Smooth muscle cell (in vitro differentiated cells): Measurements from ENCODE around the gene AUTS2. TPM values are rescaled to one million over a fixed set of nuclear protein-coding genes. Genes with fewer than 3 reads are reported as not detected.

ENCODE experiments used
- DNase-seq: peaks from one replicate; lab custom pipeline; 2025; ENCODE audit not compliant: unreplicated experiment; lab: John Stamatoyannopoulos, UW
- H2AFZ ChIP-seq: fragments of 200-600 bp; sonication (generic); 2 replicates; pipeline ENCODE4 v1.6.0; 2016; ENCODE audit warnings: antibody characterized with exemption, low read depth, mild to moderate bottlenecking
- H3F3A ChIP-seq: fragments of 200-600 bp; sonication (generic); 2 replicates; pipeline ENCODE4 v1.6.0; 2017; ENCODE audit warnings: antibody characterized with exemption, low read depth
- H3K27ac ChIP-seq: fragments of 200-600 bp; sonication (generic); 2 replicates; pipeline ENCODE4 v1.5.1; 2016; ENCODE audit warnings: low read depth, mild to moderate bottlenecking
- H3K27me3 ChIP-seq: fragments of 200-600 bp; sonication (generic); 2 replicates; pipeline ENCODE4 v1.6.1; 2016; ENCODE audit warnings: low read depth, mild to moderate bottlenecking
- H3K36me3 ChIP-seq: fragments of 200-600 bp; sonication (generic); 2 replicates; pipeline ENCODE4 v1.5.1; 2016; ENCODE audit warnings: low read depth
- H3K4me1 ChIP-seq: fragments of 200-600 bp; sonication (generic); 2 replicates; pipeline ENCODE4 v1.5.1; 2016; ENCODE audit warnings: low read depth
- H3K4me2 ChIP-seq: fragments of 200-600 bp; sonication (generic); 2 replicates; pipeline ENCODE4 v1.6.0; 2016; ENCODE audit warnings: mild to moderate bottlenecking
- H3K4me3 ChIP-seq: fragments of 200-600 bp; sonication (generic); 2 replicates; pipeline ENCODE4 v1.5.1; 2016; ENCODE audit warnings: mild to moderate bottlenecking
- H3K79me2 ChIP-seq: fragments of 200-600 bp; sonication (generic); 2 replicates; pipeline ENCODE4 v1.6.0; 2016; ENCODE audit warnings: low read depth, mild to moderate bottlenecking
- H3K9ac ChIP-seq: fragments of 200-600 bp; sonication (generic); 2 replicates; pipeline ENCODE4 v1.6.0; 2016; ENCODE audit warnings: low read depth
- H3K9me3 ChIP-seq: fragments of 200-600 bp; sonication (generic); replicated peaks from 2 replicates; pipeline ENCODE4 v1.5.1; 2016; ENCODE audit warnings: low read depth
- H4K20me1 ChIP-seq: fragments of 200-600 bp; sonication (generic); 2 replicates; pipeline ENCODE4 v1.6.0; 2016; ENCODE audit warnings: low read depth
- WGBS: methylation state at CpG from one replicate; pipeline ENCODE4 v1.1.7; 2016; ENCODE audit warnings: low lambda C conversion rate; 5-methylcytosine and 5-hydroxymethylcytosine counted together
- polyA plus RNA-seq: library from polyadenylated mRNA; unstranded; fragments of >200 nt; fragmentation: Nextera tagmentation; extraction: Ambion mirVana; gene quantifications from 2 replicates; pipeline ENCODE4 v1.2.1, GENCODE V29; 2016
- total RNA-seq: library from RNA; depleted of rRNA; stranded (reverse); fragments of >200 nt; gene quantifications from 2 replicates; pipeline ENCODE4 v1.2.3, GENCODE V29; 2014
- TF ChIP-seq, protein P1 (sequence below): fragments of 200-600 bp; sonication (generic); IDR thresholded peaks from 2 replicates; pipeline ENCODE4 v1.5.1; 2017; ENCODE audit warnings: borderline replicate concordance, mild to moderate bottlenecking, antibody characterized with exemption; ENCODE audit not compliant: insufficient read depth, poor library complexity, severe bottlenecking

AUTS2 gene
- total and polyA plus RNA-seq, 2 experiments from 2014 or later: 6.5 to 8.6 TPM

DNA sequence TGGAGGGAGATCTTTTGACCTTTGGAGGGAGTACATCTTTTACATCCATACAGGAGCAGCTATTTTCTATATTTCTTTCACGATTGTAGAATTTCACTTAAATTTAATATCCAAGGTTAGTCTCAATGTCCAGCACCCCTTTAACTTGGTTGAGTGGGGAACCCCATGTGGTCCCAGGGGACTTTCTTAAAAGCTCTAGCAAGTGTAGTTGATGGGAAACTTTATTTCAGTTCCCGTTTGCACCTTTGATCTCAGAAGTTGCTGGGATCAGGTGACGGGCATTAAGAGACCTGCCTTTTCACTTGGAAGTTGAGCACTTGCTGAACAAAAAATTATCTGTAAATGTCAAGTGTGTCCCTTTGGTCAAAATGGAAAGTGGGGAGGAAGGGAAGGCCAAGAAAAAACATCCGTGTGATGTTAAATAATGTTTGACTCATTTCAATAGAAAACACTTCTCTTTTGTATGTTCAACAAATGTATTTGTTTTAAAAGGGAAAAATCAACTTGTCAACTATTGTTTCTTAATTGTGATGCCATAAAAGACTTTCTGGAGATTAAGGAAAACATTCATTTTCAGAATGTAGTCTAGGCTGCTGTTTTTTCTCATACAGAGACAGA, 1163.5 kb downstream of the AUTS2 start:
- TF ChIP-seq, protein P1, sequence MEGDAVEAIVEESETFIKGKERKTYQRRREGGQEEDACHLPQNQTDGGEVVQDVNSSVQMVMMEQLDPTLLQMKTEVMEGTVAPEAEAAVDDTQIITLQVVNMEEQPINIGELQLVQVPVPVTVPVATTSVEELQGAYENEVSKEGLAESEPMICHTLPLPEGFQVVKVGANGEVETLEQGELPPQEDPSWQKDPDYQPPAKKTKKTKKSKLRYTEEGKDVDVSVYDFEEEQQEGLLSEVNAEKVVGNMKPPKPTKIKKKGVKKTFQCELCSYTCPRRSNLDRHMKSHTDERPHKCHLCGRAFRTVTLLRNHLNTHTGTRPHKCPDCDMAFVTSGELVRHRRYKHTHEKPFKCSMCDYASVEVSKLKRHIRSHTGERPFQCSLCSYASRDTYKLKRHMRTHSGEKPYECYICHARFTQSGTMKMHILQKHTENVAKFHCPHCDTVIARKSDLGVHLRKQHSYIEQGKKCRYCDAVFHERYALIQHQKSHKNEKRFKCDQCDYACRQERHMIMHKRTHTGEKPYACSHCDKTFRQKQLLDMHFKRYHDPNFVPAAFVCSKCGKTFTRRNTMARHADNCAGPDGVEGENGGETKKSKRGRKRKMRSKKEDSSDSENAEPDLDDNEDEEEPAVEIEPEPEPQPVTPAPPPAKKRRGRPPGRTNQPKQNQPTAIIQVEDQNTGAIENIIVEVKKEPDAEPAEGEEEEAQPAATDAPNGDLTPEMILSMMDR: no peak
- Histone ChIP-seq H4K20me1 (peaks cover 75% of the 10 kb centered on the region), H3K4me1 (no peaks in the 10 kb centered on the region), H3K79me2 (peaks cover 5% of the 10 kb centered on the region), H3K9ac (no peak overlapping the region), H3K4me3 (no peak overlapping the region), H3K36me3 (no peaks in the 10 kb centered on the region), H3F3A (no peaks in the 10 kb centered on the region), H2AFZ (no peak overlapping the region), H3K4me2 (no peak overlapping the region), H3K9me3 (no peaks in the 10 kb centered on the region), H3K27me3 (peaks cover 3% of the 10 kb centered on the region), H3K27ac (no peak overlapping the region)
- DNase-seq: no peak
- 98% methylated on average over 4 of the region's 4 CpGs for WGBS

DNA sequence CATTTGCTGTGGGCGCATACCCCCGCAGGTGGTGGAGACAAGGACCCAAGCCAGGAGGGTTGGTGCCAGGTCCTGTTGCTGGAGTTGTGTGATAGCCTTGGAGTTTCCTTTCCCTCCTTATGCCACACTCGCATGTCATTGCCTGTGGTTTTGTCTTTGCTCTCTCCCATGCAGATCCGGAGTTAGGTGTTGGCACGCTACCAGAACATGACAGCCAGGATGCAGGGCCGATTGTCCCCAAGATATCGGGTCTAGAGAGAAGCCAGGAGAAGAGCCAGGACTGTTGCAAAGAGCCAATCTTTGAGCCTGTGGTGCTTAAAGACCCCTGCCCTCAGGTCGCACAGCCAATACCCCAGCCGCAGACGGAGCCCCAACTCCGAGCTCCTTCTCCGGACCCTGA, 1164.4 kb downstream of the AUTS2 start:
- no peak overlapping the region for H2AFZ ChIP-seq
- TF ChIP-seq, protein P1: no peak

DNA sequence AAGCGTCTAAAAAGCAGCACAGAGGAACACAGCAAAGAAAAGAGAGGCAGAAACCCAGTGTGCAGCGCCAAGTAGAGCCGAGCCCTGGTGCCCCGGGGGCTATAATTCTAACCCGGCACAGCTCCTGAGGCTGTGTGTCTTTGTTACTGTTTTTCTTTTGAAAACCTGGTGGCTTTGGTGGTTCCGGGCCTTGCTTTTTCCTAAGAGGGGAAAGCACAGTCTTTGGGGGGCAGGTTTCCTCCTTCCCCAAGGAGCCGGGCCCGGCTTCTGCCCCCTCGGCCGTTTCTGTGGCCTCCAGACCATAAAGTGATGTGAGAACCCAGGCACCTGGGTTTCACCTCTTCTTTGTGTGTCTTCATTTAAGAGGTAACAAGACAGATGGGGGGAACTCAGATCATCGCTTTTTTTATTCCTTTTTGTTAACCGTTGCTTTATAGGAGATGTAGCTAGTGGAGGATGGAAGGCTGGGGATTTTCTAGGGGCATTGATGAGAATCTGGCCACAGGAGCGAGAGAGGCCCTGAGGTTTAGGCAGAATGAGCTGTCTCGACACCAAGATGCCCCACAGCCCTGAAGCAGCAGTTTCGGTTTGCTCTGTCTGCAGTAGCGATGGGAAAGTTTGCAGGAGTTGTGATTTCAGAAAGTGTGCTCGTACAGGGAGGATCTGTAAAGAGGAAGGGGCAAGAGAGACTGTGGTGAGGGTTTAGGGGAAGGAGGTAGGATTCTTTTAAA, 1165.9 kb downstream of the AUTS2 start:
- no peak overlapping the region for H3K4me3 ChIP-seq
- no peaks in the 10 kb centered on the region for H3K79me2 ChIP-seq
- no peak overlapping the region for H3K9ac ChIP-seq
- no peak overlapping the region for H3K27ac ChIP-seq
- H3K4me1 ChIP-seq: no peaks in the 10 kb centered on the region
- H3K36me3 ChIP-seq: no peaks in the 10 kb centered on the region
- H4K20me1 ChIP-seq: peaks cover 52% of the 10 kb centered on the region
- DNase-seq: no peak
- no peak overlapping the region for H3K4me2 ChIP-seq
- H3K27me3 ChIP-seq: peaks cover 3% of the 10 kb centered on the region
- no peak overlapping the region for H2AFZ ChIP-seq
- H3F3A ChIP-seq: no peaks in the 10 kb centered on the region
- WGBS: 93% methylated on average over 17 of the region's 17 CpGs
- TF ChIP-seq, protein P1: no peak
- H3K9me3 ChIP-seq: no peaks in the 10 kb centered on the region

More for the DNA sequence above, 1164.4 kb downstream of the AUTS2 start:
- Histone ChIP-seq H3K9me3 (no peaks in the 10 kb centered on the region), H3F3A (no peaks in the 10 kb centered on the region), H3K27ac (no peak overlapping the region), H3K79me2 (no peaks in the 10 kb centered on the region), H3K27me3 (peaks cover 3% of the 10 kb centered on the region), H3K4me1 (no peaks in the 10 kb centered on the region), H4K20me1 (peaks cover 67% of the 10 kb centered on the region), H3K36me3 (no peaks in the 10 kb centered on the region), H3K4me2 (no peak overlapping the region), H3K9ac (no peak overlapping the region), H3K4me3 (no peak overlapping the region)
- 95% methylated on average over 12 of the region's 12 CpGs for WGBS
- no peak for DNase-seq
